GM21529 (cell line): ENCODE results near the gene SCGN.

ENCODE experiments used
- ATAC-seq: cut with Tn5 transposase; IDR thresholded peaks from one replicate; pipeline ENCODE4 v1.9.1; 2021; ENCODE audit not compliant: unreplicated experiment

The SCGN gene

GRCh38 chr6:25685251-25685650 lies 33.2 kb downstream of the SCGN start:
- no peak for ATAC-seq

- no peak for ATAC-seq
These were observed 33.9 kb downstream of the SCGN start for GRCh38 chr6:25685896-25686295.

- ATAC-seq: no peak
These were observed 34.8 kb downstream of the SCGN start for GRCh38 chr6:25686856-25687255.

GRCh38 chr6:25689966-25690365 lies 38.0 kb downstream of the SCGN start:
- no peak for ATAC-seq

GRCh38 chr6:25691894-25692293 lies 39.9 kb downstream of the SCGN start:
- no peak for ATAC-seq

- ATAC-seq: no peak
These were observed 40.5 kb downstream of the SCGN start for GRCh38 chr6:25692472-25692871.

GRCh38 chr6:25694366-25694765 lies 42.4 kb downstream of the SCGN start:
- ATAC-seq: no peak

GRCh38 chr6:25695671-25696070 lies 43.7 kb downstream of the SCGN start:
- ATAC-seq: no peak

GRCh38 chr6:25697537-25698340 lies 45.7 kb downstream of the SCGN start:
- ATAC-seq: no peak

- no peak for ATAC-seq
These were observed 46.6 kb downstream of the SCGN start for GRCh38 chr6:25698631-25699030.

- ATAC-seq: no peak
These were observed 47.6 kb downstream of the SCGN start for GRCh38 chr6:25699649-25700048.

- no peak for ATAC-seq
These were observed 48.7 kb downstream of the SCGN start for GRCh38 chr6:25700761-25701160.

GRCh38 chr6:25701807-25702206 lies 49.8 kb downstream of the SCGN start:
- no peak for ATAC-seq

- no peak for ATAC-seq
These were observed 51.0 kb downstream of the SCGN start for GRCh38 chr6:25703005-25703404.

GRCh38 chr6:25704001-25704400 lies 52.0 kb downstream of the SCGN start:
- no peak for ATAC-seq

- ATAC-seq: no peak
These were observed 54.4 kb downstream of the SCGN start for GRCh38 chr6:25706314-25707014.

- no peak for ATAC-seq
These were observed 57.7 kb downstream of the SCGN start for GRCh38 chr6:25709761-25710160.

- ATAC-seq: no peak
These were observed 58.3 kb downstream of the SCGN start for GRCh38 chr6:25710287-25710686.

GRCh38 chr6:25713824-25714223 lies 61.8 kb downstream of the SCGN start:
- ATAC-seq: no peak

- ATAC-seq: no peak
These were observed 62.8 kb downstream of the SCGN start for GRCh38 chr6:25714765-25715164.

GRCh38 chr6:25715794-25716193 lies 63.8 kb downstream of the SCGN start:
- no peak for ATAC-seq
